Gastroesophageal sphincter (tissue), 3 donors: ENCODE measurements around the gene KLRB1.

Experiments
- EP300 ChIP-seq: sonication (generic); formaldehyde crosslinking; IDR thresholded peaks from one replicate; pipeline ENCODE4 v1.6.1; 2017; ENCODE audit warnings: antibody characterized with exemption, mild to moderate bottlenecking
- POLR2A ChIP-seq, 2 donors: fragments of 450-650 bp; IDR thresholded peaks; one replicate each; pipeline ENCODE4 v1.6.1; 2017; ENCODE audit warnings: antibody characterized with exemption in 2 of 2, mild to moderate bottlenecking in 2 of 2, moderate library complexity in 1 of 2
- POLR2AphosphoS5 ChIP-seq: sonication (generic); formaldehyde crosslinking; IDR thresholded peaks from one replicate; pipeline ENCODE4 v1.6.1; 2017; ENCODE audit warnings: antibody characterized with exemption
- TF ChIP-seq, protein P1 (sequence below), 4 experiments: fragments of 200-600 bp in 2 of 4; fragments of 450-650 bp in 2 of 4; sonication (generic) in 1 of 4; IDR thresholded peaks; one replicate each; pipeline ENCODE4 v1.5.1; 2017 to 2019; ENCODE audit warnings: antibody characterized with exemption in 4 of 4, mild to moderate bottlenecking in 2 of 4, moderate library complexity in 2 of 4

DNA sequence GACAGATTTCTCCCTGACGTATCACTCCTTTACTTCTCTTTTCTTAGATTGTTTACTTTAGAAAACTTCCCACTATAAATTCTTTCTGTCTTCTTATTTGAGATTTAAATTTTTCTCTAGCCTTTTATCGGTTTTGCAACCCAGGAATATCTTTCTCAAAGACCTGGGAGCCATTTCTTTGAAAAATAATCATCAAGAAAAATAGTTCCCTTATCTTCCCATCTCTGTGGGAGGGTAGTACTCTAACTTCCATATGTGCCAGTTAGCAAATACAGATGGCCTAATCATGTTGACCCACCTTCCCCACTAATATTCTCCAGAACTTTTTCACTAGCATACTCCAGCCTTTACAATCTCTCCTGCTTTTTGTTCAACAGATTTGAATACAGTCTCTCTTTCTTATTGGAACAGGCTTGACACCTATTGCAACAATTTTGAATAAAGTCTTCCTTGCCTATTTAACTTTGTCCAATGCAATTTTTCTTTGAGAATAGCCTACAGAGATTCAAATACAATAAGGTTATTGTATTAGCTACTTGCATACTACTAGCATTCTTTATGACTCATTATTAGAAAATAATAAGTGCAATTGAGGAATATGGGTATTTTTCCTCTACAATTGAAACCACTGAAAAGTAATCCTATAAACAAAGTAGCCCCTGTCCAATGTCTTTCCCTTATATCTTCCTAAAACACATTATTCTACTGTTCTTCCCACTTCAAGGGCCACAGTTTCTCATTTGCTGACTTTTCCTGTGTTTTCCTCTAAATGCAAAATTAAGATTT is 27.4 kb upstream of the KLRB1 start:
- TF ChIP-seq, protein P1, sequence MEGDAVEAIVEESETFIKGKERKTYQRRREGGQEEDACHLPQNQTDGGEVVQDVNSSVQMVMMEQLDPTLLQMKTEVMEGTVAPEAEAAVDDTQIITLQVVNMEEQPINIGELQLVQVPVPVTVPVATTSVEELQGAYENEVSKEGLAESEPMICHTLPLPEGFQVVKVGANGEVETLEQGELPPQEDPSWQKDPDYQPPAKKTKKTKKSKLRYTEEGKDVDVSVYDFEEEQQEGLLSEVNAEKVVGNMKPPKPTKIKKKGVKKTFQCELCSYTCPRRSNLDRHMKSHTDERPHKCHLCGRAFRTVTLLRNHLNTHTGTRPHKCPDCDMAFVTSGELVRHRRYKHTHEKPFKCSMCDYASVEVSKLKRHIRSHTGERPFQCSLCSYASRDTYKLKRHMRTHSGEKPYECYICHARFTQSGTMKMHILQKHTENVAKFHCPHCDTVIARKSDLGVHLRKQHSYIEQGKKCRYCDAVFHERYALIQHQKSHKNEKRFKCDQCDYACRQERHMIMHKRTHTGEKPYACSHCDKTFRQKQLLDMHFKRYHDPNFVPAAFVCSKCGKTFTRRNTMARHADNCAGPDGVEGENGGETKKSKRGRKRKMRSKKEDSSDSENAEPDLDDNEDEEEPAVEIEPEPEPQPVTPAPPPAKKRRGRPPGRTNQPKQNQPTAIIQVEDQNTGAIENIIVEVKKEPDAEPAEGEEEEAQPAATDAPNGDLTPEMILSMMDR (IDR thresholded peaks at IDR 0.05), result no peak
- TF ChIP-seq EP300, result no peak
- TF ChIP-seq POLR2AphosphoS5, result no peak
- no peak for TF ChIP-seq POLR2A (IDR thresholded peaks at IDR 0.05)
